Neuron (in vitro differentiated cells): ENCODE results near the gene CROCC2.

Source experiments
- H2AFZ ChIP-seq: one replicate; pipeline ENCODE4 v1.6.1; 2013; ENCODE audit warnings: low read depth, mild to moderate bottlenecking, inconsistent platforms, low read length, moderate library complexity
- H3K27me3 ChIP-seq: one replicate; pipeline ENCODE4 v1.6.1; 2013; ENCODE audit warnings: low read length; ENCODE audit not compliant: insufficient read depth
- H3K36me3 ChIP-seq: one replicate; pipeline ENCODE4 v1.6.1; 2013; ENCODE audit warnings: low read length; ENCODE audit not compliant: insufficient read depth
- H3K4me1 ChIP-seq: one replicate; pipeline ENCODE4 v1.6.1; 2013; ENCODE audit warnings: low read length; ENCODE audit not compliant: insufficient read depth
- H3K4me3 ChIP-seq: 2 replicates; pipeline ENCODE4 v1.5.1; 2013; ENCODE audit warnings: mild to moderate bottlenecking, low read length, moderate library complexity
- H3K9me3 ChIP-seq: one replicate; pipeline ENCODE4 v1.6.1; 2013; ENCODE audit warnings: low read length

The CROCC2 gene

GRCh38 chr2:241039416-241039815, 133.3 kb downstream of the CROCC2 start:
- Histone ChIP-seq H3K4me1 (peaks cover 8% of the 10 kb centered on the region), H3K27me3 (peaks cover 50% of the 10 kb centered on the region), H3K4me3 (no peak overlapping the region), H2AFZ (no peak overlapping the region), H3K9me3 (no peaks in the 10 kb centered on the region), H3K36me3 (no peaks in the 10 kb centered on the region)

GRCh38 chr2:241040081-241040803, 134.1 kb downstream of the CROCC2 start:
- peaks cover 45% of the 10 kb centered on the region for H3K27me3 ChIP-seq
- no peak overlapping the region for H3K4me3 ChIP-seq
- H2AFZ ChIP-seq: no peak overlapping the region
- H3K9me3 ChIP-seq: no peaks in the 10 kb centered on the region
- H3K4me1 ChIP-seq: peaks cover 8% of the 10 kb centered on the region
- no peaks in the 10 kb centered on the region for H3K36me3 ChIP-seq

GRCh38 chr2:241041589-241042158, 135.5 kb downstream of the CROCC2 start:
- Histone ChIP-seq H3K4me3 (no peak overlapping the region), H3K9me3 (no peaks in the 10 kb centered on the region), H3K4me1 (peaks cover 1% of the 10 kb centered on the region), H3K27me3 (peaks cover 35% of the 10 kb centered on the region), H3K36me3 (no peaks in the 10 kb centered on the region), H2AFZ (no peak overlapping the region)
